ENCODE measurements around the gene ERCC6L2.

The ERCC6L2 gene

GRCh38 chr9:95920017-95920416 lies 44.5 kb downstream of the ERCC6L2 start:
- peak; percentile 67 for DNase-seq (ENCODE audit: low read depth)
- H3K4me3 ChIP-seq (ENCODE audit: low read depth, low read length), result no peak overlapping the region
- TF ChIP-seq MYC (IDR thresholded peaks at IDR 0.05; ENCODE audit: low read depth, low read length), result no peak
- TF ChIP-seq MAX (IDR thresholded peaks at IDR 0.05; ENCODE audit: low read depth, low read length), result no peak
- no peak for TF ChIP-seq POLR2A (IDR thresholded peaks at IDR 0.05; ENCODE audit: extremely low read depth, insufficient read length)
- TF ChIP-seq CTCF (IDR thresholded peaks at IDR 0.05; ENCODE audit: low read depth, low read length), result no peak

- no peak for TF ChIP-seq POLR2A (IDR thresholded peaks at IDR 0.05; ENCODE audit: extremely low read depth, insufficient read length)
- no peak for TF ChIP-seq MAX (IDR thresholded peaks at IDR 0.05; ENCODE audit: low read depth, low read length)
- TF ChIP-seq CTCF (IDR thresholded peaks at IDR 0.05; ENCODE audit: low read depth, low read length), result no peak
- no peak for TF ChIP-seq MYC (IDR thresholded peaks at IDR 0.05; ENCODE audit: low read depth, low read length)
- DNase-seq (ENCODE audit: low read depth), result no peak
- no peak overlapping the region for H3K4me3 ChIP-seq (ENCODE audit: low read depth, low read length)
These were observed 48.3 kb downstream of the ERCC6L2 start for GRCh38 chr9:95923794-95924193.

- no peak overlapping the region for H3K4me3 ChIP-seq (ENCODE audit: low read depth, low read length)
- no peak for DNase-seq (ENCODE audit: low read depth)
- no peak for TF ChIP-seq POLR2A (IDR thresholded peaks at IDR 0.05; ENCODE audit: extremely low read depth, insufficient read length)
- TF ChIP-seq MYC (IDR thresholded peaks at IDR 0.05; ENCODE audit: low read depth, low read length), result no peak
- TF ChIP-seq MAX (IDR thresholded peaks at IDR 0.05; ENCODE audit: low read depth, low read length), result no peak
- no peak for TF ChIP-seq CTCF (IDR thresholded peaks at IDR 0.05; ENCODE audit: low read depth, low read length)
These were observed 49.5 kb downstream of the ERCC6L2 start for GRCh38 chr9:95924987-95925386.

GRCh38 chr9:95927271-95928004 lies 51.9 kb downstream of the ERCC6L2 start:
- no peak overlapping the region for H3K4me3 ChIP-seq (ENCODE audit: low read depth, low read length)
- DNase-seq (ENCODE audit: low read depth), result no peak
- no peak for TF ChIP-seq MAX (IDR thresholded peaks at IDR 0.05; ENCODE audit: low read depth, low read length)
- TF ChIP-seq POLR2A (IDR thresholded peaks at IDR 0.05; ENCODE audit: extremely low read depth, insufficient read length), result no peak
- TF ChIP-seq MYC (IDR thresholded peaks at IDR 0.05; ENCODE audit: low read depth, low read length), result no peak
- TF ChIP-seq CTCF (IDR thresholded peaks at IDR 0.05; ENCODE audit: low read depth, low read length), result no peak

GRCh38 chr9:95930277-95930676 lies 54.8 kb downstream of the ERCC6L2 start:
- DNase-seq (ENCODE audit: low read depth), result no peak
- no peak for TF ChIP-seq MYC (IDR thresholded peaks at IDR 0.05; ENCODE audit: low read depth, low read length)
- no peak for TF ChIP-seq MAX (IDR thresholded peaks at IDR 0.05; ENCODE audit: low read depth, low read length)
- TF ChIP-seq POLR2A (IDR thresholded peaks at IDR 0.05; ENCODE audit: extremely low read depth, insufficient read length), result no peak
- TF ChIP-seq CTCF (IDR thresholded peaks at IDR 0.05; ENCODE audit: low read depth, low read length), result no peak
- H3K4me3 ChIP-seq (ENCODE audit: low read depth, low read length), result no peak overlapping the region

All from NB4 (cell line).